HPDE6-E6E7 (cell line): ENCODE measurements around the gene LDLRAD4.
"Not testable (repeated sequence)": the region's sequence is repeated elsewhere in the genome, so short reads cannot be mapped to it uniquely, and the experiment has no call there.

ENCODE experiments used
- DNase-seq: peaks from one replicate; pipeline ENCODE4 v3.0.0; 2011; ENCODE audit warnings: missing footprints; ENCODE audit errors: extremely low spot score

The LDLRAD4 gene

GRCh38 chr18:13589316-13589715 is 370.8 kb downstream of the LDLRAD4 start:
- DNase-seq, result no peak

DNA sequence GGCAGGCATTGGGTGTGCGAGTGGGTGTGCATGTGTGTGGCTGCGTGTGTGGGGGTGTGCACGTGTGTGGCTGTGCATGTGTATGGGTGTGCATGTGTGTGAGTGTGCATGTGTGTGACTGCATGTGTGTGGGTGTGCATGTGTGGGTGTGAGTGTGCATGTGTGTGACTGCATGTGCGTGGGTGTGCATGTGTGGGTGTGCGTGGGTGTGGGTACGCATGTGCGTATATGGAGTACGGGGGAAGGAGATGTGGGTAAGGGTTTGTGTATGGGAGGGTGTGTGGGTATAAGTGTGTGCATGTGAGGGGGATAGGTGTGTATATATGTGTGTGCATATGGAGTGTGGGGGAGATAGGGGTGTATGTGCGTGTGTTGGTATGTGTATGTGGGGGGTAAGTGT is 371.4 kb downstream of the LDLRAD4 start:
- no peak for DNase-seq

- no peak for DNase-seq
Observed at GRCh38 chr18:13592246-13592645, 373.7 kb downstream of the LDLRAD4 start.

- no peak for DNase-seq
Observed at GRCh38 chr18:13594551-13594950, 376.0 kb downstream of the LDLRAD4 start.

- DNase-seq, result no peak
Observed at GRCh38 chr18:13597068-13597467, 378.5 kb downstream of the LDLRAD4 start.

DNA sequence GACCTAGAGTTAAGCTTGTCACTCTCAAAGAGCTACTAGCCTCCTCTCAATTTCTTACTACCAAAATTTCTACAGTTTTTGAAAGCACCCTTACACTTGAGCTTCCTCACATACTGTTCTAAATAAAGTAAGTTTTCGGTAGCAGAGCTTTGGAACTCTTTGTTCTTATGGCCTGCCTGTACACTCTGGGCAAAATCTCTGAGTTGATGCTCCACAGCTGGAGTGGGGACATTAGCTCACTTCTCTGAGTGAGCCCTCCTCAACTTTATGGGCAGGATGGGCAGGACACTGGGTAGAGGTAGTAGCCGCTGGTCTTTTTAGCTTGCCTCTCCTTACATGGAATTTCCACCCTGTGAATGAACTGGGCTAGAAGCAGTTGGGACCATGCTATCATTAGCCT is 380.0 kb downstream of the LDLRAD4 start:
- DNase-seq, result no peak

DNA sequence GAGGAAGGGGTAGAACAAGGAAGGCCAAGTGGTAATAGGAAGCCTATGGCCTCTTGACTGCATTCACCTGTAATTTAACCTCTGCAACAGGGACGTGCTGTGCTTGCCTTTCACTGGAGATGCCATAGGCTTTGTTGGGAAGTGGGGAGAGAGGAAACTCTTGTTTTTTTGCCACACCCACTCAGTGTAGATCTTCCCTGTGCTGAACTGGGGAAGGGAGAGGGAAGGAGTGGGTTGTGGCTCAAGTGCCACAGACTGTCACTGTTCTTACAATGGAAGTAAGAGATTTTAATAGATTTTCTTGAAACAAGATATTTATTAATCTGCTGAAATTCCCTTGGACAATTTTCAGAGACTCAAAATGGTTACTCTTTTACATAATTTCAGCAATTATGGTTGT is 380.5 kb downstream of the LDLRAD4 start:
- no peak for DNase-seq

DNA sequence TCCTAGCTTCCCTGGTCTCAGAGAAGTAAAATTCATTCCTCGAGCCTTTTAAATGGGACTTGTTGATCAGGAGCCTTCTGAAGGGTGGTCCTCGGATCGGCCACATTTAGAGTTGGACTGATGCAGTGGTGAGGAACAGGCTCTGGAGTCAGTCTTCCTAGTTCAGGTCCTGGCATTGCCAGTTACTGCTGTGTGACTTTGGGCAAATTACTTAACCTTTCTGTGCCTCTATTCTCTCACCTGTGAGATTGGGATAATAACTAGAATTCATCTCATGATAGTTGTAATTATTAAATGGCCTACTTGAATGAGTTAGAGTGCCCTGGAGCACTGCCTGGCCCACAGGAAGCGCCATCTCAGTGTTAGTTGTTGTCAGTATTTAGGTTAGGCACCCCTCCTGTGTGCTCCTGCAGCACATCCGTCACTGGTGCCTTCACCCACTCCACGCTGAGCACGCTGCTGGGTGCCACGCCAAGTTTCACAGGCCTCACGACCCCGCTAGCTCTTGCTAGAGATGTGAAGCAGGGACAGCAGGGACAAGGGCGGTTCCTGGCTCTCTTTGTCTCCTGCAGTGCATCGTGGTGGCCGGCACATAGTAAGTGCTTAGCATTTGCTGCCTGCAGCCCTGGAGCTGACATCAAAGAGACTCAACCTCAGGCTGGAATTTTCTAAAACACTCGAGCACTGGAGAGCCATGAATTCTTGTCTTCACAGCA is 384.9 kb downstream of the LDLRAD4 start:
- no peak for DNase-seq

- DNase-seq, result no peak
Observed at GRCh38 chr18:13604786-13605185, 386.2 kb downstream of the LDLRAD4 start.

DNA sequence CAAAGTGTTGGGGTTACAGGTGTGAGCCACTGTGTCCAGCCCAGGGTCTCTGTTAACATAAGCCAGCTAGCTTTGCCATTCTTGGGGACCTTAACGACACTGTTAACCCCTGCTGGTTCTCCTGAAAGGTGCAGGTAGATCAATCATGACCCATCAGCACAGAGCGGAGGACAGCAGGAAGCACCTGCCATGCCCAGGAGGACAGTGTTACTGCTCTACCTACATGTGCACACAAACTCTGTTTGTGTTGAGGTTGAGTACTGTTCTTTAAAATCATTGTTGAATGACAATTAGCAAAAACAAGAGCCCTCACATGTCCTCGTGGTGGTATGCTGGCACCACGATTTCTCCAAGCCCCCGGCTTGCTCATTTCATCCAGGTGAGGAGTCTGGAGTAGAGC is 386.9 kb downstream of the LDLRAD4 start:
- no peak for DNase-seq

GRCh38 chr18:13605901-13606300 is 387.3 kb downstream of the LDLRAD4 start:
- DNase-seq, result no peak

GRCh38 chr18:13606604-13607254 is 388.2 kb downstream of the LDLRAD4 start:
- DNase-seq, result no peak

- DNase-seq, result not testable (repeated sequence)
Observed at GRCh38 chr18:13608024-13608562, 389.5 kb downstream of the LDLRAD4 start.

- DNase-seq, result no peak
Observed at GRCh38 chr18:13608791-13609532, 390.4 kb downstream of the LDLRAD4 start.

DNA sequence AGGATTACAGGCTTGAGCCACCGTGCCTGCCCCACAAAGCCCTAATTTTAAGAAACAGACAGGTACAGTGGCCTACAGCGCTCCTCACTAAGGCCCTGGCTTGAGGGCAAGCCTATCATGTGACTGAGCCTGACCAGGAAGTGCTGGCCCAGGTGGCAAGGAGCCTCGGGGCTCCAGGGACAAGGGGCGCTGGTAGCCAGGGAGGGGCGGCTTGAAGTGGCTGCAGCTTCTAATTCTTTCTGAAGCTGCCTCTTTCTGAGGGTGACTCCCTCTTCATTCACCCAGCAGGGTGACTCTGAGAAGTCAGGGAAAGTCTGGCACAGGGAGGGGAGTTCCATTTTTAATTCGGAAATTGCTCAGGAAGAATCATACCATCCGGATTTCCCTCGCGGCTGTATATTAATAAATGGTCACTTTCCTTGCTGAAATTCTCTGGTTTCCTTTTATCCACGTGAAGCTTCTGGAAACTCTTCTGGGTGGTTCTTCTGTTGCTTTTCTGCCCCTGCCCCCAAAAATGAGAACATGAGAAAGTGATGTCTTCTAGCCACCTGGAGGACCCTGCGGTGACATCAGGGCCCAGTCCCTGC is 392.1 kb downstream of the LDLRAD4 start:
- no peak for DNase-seq

DNA sequence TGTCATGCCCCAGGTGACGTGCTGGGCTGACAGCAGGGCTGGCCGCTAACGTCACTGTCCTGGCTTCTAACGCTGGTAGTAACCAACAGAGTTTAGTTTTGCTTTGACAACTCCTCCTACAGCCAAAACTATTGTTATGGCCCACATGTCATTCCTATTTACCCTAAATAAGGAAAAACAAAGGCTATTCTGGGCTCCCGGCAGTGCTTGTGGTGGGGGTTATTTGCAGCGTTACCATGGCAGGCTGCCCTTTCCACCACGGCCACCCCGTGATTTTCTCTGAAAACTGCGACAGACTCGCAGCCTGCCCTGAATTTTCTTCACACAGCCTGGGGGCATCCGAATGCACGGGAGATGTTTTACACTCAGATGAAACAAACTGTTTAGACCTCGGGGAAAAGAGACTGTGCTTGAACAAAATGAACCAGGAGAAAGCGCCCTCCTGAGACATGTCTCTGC is 392.6 kb downstream of the LDLRAD4 start:
- no peak for DNase-seq

DNA sequence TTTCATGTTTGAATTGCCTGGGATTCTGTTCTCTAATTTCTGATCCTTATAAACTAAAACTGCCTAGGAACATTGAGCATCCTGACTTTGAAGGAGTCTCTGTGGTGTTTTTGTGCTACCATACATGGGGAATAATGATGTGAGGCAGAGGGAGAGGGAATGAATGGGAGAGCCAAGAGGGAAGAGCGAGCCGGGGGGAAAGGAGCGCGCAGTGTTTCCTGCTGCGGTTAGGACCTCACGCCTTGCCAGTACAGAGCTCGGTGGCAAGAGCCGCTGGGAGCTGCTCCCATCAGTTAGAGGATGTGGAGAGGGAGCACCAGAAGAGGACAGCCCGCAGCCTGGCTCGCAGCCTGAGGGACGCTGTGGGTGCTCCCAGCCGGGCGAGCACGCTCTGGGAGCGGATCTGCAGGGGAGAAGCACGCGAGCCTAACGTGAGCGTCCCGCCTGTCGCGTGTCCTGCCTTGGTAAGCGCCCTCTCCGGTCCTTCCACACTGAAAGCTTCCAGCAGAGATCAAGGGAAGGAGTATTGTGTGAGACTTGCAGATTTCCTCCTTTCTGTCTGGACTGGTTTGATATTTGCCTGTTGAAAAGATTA is 393.1 kb downstream of the LDLRAD4 start:
- DNase-seq, result no peak

GRCh38 chr18:13612196-13612997 is 393.8 kb downstream of the LDLRAD4 start:
- DNase-seq, result no peak

DNA sequence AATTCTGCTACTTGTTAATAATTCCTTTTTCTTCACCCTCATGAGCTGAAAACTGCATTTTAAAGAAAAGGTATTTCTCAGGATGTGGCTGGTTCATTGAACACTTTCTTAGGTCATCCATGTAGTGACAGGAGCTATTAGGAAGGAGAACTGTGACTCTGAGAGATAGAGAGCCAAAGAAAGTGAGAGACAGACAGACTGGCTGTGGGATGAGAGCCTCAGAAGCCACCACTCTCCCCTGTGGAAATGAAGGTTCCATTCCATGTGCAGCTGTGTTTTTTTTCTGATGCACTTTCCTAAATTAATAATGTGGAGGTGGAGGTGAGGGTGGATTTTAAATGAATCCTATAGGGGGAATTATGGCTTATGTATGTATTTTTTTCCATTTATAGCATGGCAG is 394.5 kb downstream of the LDLRAD4 start:
- no peak for DNase-seq

GRCh38 chr18:13613591-13614501 is 395.3 kb downstream of the LDLRAD4 start:
- DNase-seq, result no peak
